GM19455 (cell line): Measurements from ENCODE around the gene TCIRG1.
A peak's percentile ranks its signal among the peaks of the same experiment; 100 is the strongest.

Source experiments
- ATAC-seq: cut with Tn5 transposase; IDR thresholded peaks from one replicate; pipeline ENCODE4 v1.9.1; 2021; ENCODE audit not compliant: unreplicated experiment

Gene TCIRG1

DNA sequence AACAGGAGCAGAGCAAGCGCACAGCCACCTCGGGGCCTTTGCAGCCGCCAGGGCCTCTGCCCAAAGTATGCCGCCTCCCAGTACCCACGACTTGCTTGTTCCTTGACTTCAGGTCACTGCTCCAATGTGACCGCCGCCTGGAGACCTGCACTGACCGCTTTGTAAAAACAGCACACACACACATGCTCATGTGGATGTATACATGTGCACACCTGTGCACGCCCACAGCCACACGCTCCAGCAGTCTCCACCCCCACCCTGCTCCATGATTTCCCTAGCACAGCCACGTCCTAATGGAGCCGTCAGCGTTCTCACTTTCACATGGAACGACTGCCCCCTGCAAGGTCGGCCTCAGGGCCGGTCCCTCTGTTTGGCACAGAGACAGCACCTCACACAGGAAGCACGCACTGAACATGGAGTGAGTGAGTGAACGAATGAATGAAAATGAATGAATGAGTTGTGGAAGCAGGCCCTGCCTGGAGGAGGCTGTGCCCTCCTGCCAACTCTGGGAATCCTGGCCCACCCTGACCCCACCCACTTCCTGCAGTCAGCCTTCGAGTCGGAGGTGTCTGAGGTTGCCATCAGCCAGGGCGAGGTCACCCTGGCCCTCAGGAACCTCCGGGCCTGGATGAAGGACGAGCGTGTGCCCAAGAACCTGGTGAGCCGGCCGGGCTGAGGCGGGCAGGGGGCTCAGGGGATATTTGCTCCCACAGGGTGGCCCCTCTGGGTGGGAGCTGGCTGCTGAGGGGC is 20.7 kb upstream of the TCIRG1 start:
- ATAC-seq: no peak

DNA sequence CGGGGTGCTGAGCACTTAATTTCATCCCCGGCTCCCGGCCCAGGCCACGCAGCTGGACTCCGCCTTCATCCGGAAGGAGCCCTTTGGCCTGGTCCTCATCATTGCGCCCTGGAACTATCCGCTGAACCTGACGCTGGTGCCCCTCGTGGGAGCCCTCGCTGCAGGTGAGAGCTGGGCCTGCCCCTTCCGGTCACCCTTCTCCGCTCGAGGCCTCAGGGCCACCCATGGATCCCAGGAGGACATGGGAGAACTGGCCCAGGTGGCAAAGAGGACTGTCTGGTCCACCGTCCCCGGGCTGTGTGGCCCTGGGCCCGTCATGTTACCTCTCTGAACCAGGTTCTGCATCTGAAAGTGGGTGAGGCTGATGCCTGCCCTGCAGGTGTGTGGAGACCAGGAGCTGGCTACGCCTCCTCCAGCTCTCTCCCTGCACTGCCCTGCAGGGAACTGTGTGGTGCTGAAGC is 20.1 kb upstream of the TCIRG1 start:
- ATAC-seq: no peak

DNA sequence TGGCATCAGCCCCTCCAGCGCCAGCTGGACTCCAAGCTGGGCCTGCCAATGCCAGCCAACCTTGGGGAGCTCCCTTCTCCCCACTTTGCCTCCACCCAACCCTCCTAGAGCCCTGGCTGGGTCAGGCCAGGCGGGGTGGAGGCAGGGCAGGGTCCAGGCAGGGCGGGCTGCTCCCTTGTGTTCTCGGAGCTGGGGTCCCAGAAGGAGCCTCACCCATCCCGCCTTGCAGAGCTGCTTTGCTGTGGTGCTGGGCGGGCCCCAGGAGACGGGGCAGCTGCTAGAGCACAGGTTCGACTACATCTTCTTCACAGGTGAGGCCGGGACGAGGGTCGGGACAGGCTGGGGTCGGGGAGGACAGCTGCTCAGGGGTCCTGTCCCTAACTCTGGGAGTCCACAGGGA is 19.3 kb upstream of the TCIRG1 start:
- ATAC-seq: no peak

DNA sequence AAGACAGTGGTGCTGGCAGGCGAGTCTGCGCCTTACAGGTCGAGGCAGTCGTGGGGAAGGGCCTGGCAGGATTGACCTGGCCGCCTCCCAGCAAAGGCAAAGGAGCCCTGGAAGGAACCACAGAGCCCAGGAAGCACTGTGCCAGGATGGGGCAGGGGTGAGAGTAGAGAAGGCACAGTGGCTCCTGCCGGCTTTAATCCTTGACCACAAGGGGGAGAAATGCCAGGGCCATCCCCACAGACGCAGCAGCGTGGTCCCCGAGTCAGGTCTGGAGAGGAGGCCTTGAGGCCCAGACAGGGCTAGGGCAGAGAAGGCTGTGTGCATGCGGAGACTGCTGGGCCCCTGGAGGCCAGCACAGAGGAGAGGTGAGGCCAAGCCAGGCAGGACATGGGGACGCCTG is 18.2 kb upstream of the TCIRG1 start:
- no peak for ATAC-seq

DNA sequence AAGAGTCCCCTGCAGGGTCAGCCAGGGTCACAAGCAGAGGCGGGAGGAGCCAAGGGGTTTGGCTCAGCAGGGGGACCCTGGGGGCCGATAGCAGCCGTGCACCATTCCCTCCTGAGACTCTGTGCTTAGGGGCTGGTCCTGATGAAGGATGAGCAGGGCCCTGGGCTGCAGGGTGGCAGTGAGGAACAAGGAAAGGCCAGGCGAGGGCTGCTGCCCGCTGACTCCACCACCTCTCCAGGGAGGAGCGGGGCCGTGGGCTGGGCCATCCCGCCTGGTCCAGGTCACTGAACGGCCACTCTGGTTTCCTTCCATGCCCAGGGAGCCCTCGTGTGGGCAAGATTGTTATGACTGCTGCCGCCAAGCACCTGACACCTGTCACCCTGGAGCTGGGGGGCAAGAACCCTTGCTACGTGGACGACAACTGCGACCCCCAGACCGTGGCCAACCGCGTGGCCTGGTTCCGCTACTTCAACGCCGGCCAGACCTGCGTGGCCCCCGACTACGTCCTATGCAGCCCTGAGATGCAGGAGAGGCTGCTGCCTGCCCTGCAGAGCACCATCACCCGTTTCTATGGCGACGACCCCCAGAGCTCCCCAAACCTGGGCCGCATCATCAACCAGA is 17.5 kb upstream of the TCIRG1 start:
- ATAC-seq: no peak

DNA sequence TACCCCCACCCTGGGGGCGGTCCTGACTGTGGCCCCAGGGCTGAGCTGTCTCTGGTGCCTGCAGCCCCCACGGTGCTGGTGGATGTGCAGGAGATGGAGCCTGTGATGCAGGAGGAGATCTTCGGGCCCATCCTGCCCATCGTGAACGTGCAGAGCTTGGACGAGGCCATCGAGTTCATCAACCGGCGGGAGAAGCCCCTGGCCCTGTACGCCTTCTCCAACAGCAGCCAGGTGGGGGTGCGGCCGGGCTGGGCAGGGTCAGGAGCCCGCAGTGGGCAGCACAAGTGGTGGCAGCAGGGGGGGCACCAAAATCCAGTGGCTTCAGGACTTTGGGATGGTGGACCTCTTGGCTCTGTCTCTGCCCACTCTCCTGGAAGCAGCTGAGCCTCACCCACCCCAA is 16.3 kb upstream of the TCIRG1 start:
- no peak for ATAC-seq

DNA sequence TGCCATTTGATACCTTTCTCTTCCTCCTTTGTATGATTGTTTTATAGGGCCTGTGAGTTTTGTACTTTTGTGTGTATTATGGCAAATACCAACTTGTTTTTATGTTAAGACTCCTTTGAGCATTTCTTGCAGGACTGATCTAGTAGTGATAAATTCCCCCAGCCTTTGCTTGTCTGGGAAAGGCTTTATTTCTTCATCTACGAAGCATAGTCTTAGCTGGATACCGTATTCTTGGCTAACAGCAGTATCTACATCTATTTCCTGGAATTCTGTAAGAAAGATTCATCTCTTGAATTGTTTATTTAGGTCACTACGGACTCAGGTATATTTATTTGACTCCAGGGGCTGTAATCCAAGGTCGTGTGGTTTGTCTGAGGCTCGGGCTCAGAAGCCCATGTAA is 14.3 kb upstream of the TCIRG1 start:
- ATAC-seq: no peak

DNA sequence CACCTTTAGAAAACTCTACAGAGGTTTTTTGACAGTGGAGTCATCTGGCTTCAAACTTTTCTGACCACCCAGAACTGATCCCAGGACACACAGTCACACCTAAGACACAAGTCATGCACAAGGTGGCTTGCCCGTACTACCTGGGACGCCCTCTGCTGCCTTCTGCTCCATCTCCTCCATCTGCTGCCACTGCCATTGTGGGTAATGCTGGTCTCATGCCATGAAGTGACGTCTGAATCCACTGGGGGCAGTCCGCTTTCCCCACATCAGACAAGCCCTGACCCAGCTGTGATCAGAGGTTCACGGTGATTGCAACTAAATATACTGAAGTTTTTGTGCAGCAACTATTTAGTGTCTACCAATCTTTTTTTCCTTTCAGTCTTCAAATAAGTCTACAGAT is 13.8 kb upstream of the TCIRG1 start:
- ATAC-seq: no peak

DNA sequence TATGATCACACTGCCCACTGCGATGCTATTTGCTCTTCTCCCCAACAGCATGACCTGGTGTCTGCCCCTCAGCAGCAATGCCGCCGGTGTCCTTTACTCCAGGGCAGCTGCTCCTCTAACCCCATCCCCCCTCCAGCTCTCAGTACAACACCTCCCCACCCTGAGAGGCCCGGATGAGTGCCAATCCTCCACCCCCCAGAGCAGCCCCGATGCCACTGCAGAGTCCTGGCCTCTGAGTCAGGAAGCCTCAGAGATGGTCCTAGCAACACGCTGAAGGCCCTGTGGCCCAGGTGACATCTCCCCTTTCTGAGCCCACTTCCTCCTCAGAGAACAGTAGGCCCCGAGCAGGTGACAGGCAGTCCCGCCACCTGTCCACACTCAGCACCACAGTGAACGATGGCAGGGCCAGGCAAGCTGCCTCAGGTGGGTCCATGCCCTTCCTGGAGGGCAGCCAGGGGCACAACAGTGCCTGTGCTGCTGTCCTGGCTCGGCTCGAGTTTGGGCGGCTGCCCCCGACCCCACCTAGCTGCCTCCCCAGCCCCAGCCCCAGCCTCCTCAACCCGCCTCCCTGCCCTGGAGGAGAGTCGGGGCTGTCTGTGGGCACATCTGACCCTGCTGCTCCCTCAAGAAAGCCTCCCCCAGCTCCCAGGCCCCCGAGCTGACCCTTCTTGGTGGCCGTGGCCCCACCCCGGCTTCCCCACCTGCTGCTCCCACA is 12.3 kb upstream of the TCIRG1 start:
- ATAC-seq: no peak

DNA sequence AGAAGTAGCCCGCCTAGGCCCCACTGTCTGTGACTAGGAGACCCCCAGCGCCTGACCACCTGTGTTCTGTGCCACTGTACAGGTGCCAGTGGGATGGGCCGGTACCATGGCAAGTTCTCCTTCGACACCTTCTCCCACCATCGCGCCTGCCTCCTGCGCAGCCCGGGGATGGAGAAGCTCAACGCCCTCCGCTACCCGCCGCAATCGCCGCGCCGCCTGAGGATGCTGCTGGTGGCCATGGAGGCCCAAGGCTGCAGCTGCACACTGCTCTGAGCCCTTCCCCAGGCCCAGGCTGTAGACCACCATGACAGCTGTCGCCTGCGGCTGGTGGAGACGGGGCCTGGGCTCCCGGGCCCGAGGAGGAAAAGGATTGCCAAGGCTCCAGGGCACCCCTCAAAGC is 11.2 kb upstream of the TCIRG1 start:
- no peak for ATAC-seq

DNA sequence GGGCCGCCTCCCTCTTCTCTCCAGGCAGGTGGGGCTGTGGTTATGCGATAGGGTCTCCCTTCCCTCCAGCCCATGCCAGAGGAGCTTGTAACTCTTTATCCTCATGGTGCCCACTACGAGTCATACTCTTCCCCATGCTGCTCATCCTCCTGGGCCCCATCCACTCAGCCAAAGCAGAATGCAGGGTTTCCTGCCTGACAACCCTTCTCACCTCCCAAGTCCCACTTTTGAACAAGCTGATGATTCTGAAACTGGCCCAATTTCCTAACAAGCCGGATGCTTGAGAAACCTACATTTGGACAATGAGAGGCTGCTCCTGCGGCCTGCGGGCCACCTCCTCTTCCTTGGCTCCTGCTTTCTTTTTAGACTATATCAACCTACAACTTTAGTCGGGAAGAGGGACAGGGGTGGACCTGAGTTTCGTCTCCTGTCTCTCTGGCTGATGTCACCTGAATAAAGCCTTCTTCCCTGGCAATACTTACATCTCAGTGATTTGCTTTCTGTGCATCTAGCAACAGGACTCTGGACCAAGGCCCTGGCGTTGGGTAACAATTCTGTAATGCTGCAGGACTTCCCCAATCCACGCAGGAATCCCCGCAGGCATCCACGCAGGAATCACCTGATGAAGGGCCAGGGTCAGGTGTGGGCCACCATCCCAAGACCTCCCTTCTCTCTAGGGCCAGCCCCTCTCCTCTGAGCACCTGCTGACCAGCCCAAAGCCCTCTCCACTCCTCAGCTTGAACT is 9.9 kb upstream of the TCIRG1 start:
- ATAC-seq: no peak

DNA sequence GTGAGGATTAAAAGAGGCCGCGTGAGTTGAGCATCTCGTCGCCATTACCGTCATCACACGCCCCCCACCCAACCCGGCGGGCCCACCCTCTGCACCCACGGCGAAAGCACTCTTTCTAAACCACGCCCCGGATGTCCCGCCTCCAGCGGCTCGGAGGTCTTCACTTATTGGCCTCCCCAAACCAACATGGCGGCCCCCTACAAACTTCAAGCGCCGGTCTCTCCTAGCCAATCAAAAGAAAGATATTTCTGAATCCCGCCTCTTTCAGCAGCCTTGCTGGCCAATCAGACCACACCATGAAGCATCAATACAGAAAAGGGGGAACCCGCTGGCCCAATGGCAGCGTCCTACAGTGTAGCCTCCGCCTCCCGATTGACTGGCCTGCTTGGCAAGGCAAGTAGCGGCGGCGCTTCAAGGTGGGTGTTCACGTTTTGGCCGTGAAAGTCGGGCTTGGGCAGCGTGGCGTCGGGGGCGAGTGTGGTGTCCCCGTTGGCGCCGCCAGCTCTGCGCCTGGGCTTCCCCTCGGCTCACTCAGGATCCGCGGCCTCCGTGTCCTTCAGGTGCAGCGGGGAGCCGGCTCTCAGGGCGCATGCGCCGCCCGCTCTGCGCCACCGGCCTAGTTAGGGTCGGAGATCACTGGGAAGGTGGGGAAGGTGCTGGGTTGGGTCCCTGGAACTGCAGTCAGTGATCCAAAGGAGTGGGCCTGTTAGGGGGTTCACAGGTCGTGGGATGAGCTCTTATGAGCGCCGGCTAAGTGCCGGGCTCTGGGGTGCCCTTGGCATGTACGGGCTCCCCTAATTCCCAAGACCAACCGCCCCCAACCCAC is 8.3 kb upstream of the TCIRG1 start, which contains the start of gene NDUFS8:
TSS of gene NDUFS8 (plus strand) at position 364 of the 826 bp plus-strand sequence. CDS start 1,471 bp downstream, outside the sequence.
- peak; percentile 93 for ATAC-seq

DNA sequence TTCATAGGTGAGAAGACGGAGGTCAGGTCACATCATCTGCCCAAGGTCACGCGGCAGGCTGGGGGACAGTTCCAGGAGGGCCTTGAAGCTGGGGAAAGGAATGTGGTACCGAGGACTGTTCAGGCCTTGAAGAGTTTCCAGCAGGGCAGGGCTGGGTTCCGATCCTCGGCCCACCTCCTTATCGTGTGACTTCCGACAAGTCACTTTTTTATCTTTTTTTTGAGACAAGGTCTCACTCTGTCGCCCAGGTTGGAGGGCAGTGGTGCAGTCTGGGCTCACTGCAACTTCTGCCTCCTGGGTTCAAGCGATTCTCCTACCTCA is 7.7 kb upstream of the TCIRG1 start:
- ATAC-seq: no peak

DNA sequence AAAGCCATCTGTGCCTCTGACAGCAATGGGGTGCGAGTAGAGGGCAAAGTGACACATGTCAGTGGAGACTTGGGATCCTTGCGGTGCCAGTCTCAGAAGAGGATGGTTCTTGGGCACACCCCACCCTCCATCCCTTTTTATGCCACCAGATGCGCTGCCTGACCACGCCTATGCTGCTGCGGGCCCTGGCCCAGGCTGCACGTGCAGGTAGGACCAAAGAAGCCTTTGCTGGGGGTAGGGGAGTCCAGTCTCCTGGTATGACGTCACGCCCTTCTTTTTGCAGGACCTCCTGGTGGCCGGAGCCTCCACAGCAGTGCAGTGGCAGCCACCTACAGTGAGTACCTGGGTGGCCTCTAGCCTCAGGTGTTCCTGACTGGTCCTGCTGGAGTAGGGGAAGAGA is 6.8 kb upstream of the TCIRG1 start:
- no peak for ATAC-seq

DNA sequence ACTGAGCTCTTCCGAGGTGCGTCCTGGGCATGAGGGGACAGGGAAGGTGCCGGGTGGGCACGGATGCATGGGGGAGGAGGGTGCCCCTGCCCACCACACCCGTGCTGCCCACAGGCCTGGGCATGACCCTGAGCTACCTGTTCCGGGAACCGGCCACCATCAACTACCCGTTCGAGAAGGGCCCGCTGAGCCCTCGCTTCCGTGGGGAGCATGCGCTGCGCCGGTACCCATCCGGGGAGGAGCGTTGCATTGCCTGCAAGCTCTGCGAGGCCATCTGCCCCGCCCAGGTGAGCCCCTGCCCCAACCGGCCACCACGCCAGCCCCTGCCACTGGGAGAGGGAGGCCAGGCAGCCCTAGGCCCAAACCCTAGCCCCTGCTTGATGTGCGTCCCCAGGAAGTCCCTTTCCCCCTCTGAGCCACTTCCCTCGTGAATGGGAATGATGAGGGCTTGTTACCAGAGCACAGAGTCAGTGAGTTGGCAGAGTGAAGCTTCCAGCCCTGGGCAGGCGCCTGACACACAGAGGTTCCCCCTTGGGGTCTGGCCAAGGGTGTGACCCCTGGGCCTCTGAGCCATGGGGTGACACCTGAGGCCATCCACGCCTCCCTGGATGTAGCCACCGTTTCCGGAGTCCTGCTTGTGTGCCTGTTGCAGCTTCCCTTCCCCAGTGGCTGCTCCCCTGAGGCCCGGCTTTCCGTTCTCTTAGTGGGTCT is 5.7 kb upstream of the TCIRG1 start:
- ATAC-seq: no peak

DNA sequence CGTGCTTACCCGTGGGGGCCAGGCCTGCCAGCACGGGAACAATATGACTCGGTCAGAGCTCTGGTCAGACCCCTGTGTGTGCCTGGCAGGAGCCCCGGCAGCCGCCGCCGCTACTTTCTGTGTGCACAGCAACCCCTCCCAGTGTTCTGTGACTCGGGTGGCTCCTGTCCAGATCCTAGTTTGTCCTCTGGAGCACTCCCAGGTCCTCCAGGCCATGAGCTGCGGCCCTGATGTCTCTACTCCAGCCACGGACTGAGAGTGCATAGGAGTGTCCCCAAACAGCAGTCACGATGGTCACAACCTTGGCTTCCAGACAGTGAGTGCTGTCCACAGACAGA is 5.1 kb upstream of the TCIRG1 start:
- no peak for ATAC-seq

DNA sequence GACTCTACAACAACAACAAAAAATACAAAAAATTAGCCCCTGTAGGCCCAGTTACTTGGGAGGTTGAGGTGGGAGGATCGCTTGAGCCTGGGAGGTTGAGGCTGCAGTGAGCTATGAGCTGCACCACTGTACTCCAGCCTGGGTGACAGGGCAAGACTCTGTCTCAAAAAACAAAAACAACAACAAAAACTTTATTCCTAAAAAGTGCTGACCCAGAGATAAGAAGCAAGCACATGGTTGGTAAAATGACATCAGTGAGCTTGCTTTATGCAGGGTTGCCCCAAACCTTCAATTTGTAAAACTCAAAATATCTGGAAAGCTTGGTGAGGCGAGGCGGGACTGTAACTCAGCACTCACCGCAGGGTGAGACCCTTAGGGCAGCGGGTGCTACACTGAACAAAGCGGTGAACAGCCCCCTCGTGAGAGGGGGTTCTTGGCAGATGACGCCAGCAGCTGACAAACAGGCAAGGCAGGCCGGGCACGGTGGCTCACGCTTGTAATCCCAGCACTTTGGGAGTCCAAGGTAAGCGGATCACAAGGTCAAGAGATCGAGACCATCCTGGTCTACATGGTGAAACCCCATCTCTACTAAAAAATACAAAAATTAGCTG is 3.5 kb upstream of the TCIRG1 start:
- no peak for ATAC-seq

DNA sequence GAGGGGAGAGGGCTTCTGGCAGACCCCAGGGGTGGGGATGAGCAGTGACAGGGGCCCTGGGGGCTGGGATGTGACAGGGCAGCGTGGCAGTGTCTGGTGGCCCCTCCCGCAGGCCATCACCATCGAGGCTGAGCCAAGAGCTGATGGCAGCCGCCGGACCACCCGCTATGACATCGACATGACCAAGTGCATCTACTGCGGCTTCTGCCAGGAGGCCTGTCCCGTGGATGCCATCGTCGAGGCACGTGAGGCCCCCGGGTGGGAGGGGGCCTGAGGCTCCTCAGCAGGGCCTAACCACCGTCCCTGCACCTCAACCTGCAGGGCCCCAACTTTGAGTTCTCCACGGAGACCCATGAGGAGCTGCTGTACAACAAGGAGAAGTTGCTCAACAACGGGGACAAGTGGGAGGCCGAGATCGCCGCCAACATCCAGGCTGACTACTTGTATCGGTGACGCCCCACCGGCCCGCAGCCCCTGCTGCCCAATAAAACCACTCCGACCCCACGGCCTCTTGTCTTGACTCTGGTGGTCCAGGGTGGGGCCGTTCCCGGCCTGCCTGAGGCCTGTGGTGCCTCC is 2.6 kb upstream of the TCIRG1 start:
- ATAC-seq: no peak

DNA sequence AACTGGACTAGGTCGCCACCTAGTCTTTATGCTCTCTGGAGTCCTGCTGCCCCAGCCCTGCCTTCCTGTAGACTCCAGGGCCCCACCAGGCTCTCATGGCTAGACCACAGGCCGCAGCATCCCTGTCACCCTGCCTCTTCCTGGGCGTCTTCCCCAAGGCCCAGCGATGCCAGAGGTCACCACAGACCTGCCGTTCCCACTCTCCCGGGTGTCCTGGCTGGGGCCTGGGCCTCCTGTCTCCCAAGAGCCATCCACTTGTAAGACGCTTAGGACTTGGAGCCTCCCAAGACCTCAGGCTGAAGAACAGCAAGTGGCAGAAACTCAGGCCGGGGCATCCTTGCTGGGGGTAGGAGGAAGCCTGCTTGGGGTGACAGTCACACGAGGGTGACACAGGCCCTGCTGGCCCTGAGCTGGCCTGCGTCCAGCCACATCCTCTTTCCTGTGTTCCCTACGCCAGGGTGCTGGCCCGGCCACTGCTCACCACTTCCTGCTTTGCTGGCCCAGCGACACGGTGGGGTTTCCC is 2.0 kb upstream of the TCIRG1 start:
- ATAC-seq: no peak
